Liver (tissue), 9 donors: Measurements from ENCODE around the gene ZCWPW1. TPM values are rescaled to one million over a fixed set of nuclear protein-coding genes. Genes with fewer than 3 reads are reported as not detected.

Experiments
- DNase-seq: peaks from one replicate; pipeline ENCODE4 v3.0.0-alpha.2; 2017; ENCODE audit warnings: low spot score
- H3K27ac ChIP-seq, 2 donors: one replicate each; pipeline ENCODE4 v1.7.0; 2013; ENCODE audit warnings: inconsistent platforms in 2 of 2, low read length in 2 of 2, control low read depth in 1 of 2, low read depth in 1 of 2, mild to moderate bottlenecking in 1 of 2
- H3K27me3 ChIP-seq, 4 donors: one replicate each; pipeline versions ENCODE4 v1.6.1 to v1.7.0; 2013; ENCODE audit warnings: low read length in 3 of 4, inconsistent platforms in 1 of 4, mild to moderate bottlenecking in 1 of 4, moderate library complexity in 1 of 4; ENCODE audit not compliant: control insufficient read depth in 4 of 4, insufficient read depth in 4 of 4
- H3K36me3 ChIP-seq, 4 donors: one replicate each; pipeline versions ENCODE4 v1.6.1 to v1.7.0; 2013; ENCODE audit warnings: low read length in 3 of 4, mild to moderate bottlenecking in 3 of 4, low read depth in 1 of 4, moderate library complexity in 1 of 4; ENCODE audit not compliant: control insufficient read depth in 4 of 4, insufficient read depth in 3 of 4
- H3K4me1 ChIP-seq, 4 donors: one replicate each; pipeline versions ENCODE4 v1.6.1 to v1.7.0; 2013; ENCODE audit warnings: low read length in 3 of 4, mild to moderate bottlenecking in 3 of 4, moderate library complexity in 1 of 4; ENCODE audit not compliant: control insufficient read depth in 4 of 4, insufficient read depth in 4 of 4
- H3K4me3 ChIP-seq, 3 donors: one replicate each; pipeline versions ENCODE4 v1.6.1 to v1.7.0; 2013; ENCODE audit warnings: low read length in 3 of 3, control low read depth in 1 of 3, low read depth in 1 of 3, mild to moderate bottlenecking in 1 of 3
- H3K9ac ChIP-seq, 2 donors: one replicate each; pipeline ENCODE4 v1.7.0; 2013; ENCODE audit warnings: low read length in 2 of 2, mild to moderate bottlenecking in 2 of 2, moderate library complexity in 2 of 2, control low read depth in 1 of 2, low read depth in 1 of 2
- H3K9me3 ChIP-seq, 4 donors: one replicate each; pipeline versions ENCODE4 v1.6.1 to v1.7.0; 2013; ENCODE audit warnings: low read length in 3 of 4; ENCODE audit not compliant: control insufficient read depth in 4 of 4
- ATF3 ChIP-seq: IDR thresholded peaks from 2 replicates; pipeline ENCODE4 v1.6.1; 2016; ENCODE audit warnings: antibody characterized with exemption
- EGR1 ChIP-seq, 2 donors: IDR thresholded peaks; 2 replicates each; pipeline ENCODE4 v1.6.1; 2016 to 2018; ENCODE audit warnings: antibody characterized with exemption in 2 of 2, low read depth in 2 of 2
- FOXA1 ChIP-seq: IDR thresholded peaks from 2 replicates; pipeline ENCODE4 v1.6.1; 2016; ENCODE audit warnings: antibody characterized with exemption
- FOXA2 ChIP-seq: IDR thresholded peaks from 2 replicates; pipeline ENCODE4 v1.6.1; 2016; ENCODE audit warnings: antibody characterized with exemption
- GABPA ChIP-seq, 2 donors: IDR thresholded peaks in 1 of 2; conservative IDR thresholded peaks in 1 of 2; 2 replicates each; pipeline ENCODE4 v1.6.1; 2016; ENCODE audit warnings: antibody characterized with exemption in 2 of 2, mild to moderate bottlenecking in 1 of 2, moderate library complexity in 1 of 2
- HNF4A ChIP-seq, 2 donors: conservative IDR thresholded peaks; 2 replicates each; pipeline ENCODE4 v1.6.1; 2016; ENCODE audit warnings: antibody characterized with exemption in 2 of 2, mild to moderate bottlenecking in 2 of 2
- HNF4G ChIP-seq: IDR thresholded peaks from 2 replicates; pipeline ENCODE4 v1.6.1; 2016; ENCODE audit warnings: antibody characterized with exemption
- JUND ChIP-seq, 2 donors: IDR thresholded peaks; 2 replicates each; pipeline ENCODE4 v1.6.1; 2016; ENCODE audit warnings: antibody characterized with exemption in 2 of 2
- MAX ChIP-seq: IDR thresholded peaks from 2 replicates; pipeline ENCODE4 v1.6.1; 2016; ENCODE audit warnings: antibody characterized with exemption
- NR2F2 ChIP-seq: IDR thresholded peaks from 2 replicates; pipeline ENCODE4 v1.6.1; 2016; ENCODE audit warnings: antibody characterized with exemption
- RAD21 ChIP-seq, 2 donors: IDR thresholded peaks; 2 replicates each; pipeline ENCODE4 v1.6.1; 2016; ENCODE audit warnings: antibody characterized with exemption in 2 of 2, mild to moderate bottlenecking in 2 of 2
- REST ChIP-seq: IDR thresholded peaks from 2 replicates; pipeline ENCODE4 v1.6.1; 2016; ENCODE audit warnings: antibody characterized with exemption, mild to moderate bottlenecking
- RXRA ChIP-seq, 2 donors: IDR thresholded peaks; 2 replicates each; pipeline ENCODE4 v1.6.1; 2017 to 2018; ENCODE audit warnings: antibody characterized with exemption in 2 of 2, mild to moderate bottlenecking in 1 of 2
- TAF1 ChIP-seq: conservative IDR thresholded peaks from 2 replicates; pipeline ENCODE4 v1.6.1; 2016; ENCODE audit warnings: antibody characterized with exemption, mild to moderate bottlenecking
- YY1 ChIP-seq: IDR thresholded peaks from 2 replicates; pipeline ENCODE4 v1.6.1; 2016; ENCODE audit warnings: antibody characterized with exemption, mild to moderate bottlenecking
- ZBTB33 ChIP-seq: IDR thresholded peaks from 2 replicates; pipeline ENCODE4 v1.6.1; 2016; ENCODE audit warnings: antibody characterized with exemption
- WGBS: extraction: QIAGEN DNeasy Blood & Tissue Kit; methylation state at CpG from one replicate; pipeline ENCODE4 v1.1.7; 2013; 5-methylcytosine and 5-hydroxymethylcytosine counted together
- polyA plus RNA-seq, 2 donors: library from polyadenylated mRNA; stranded (reverse) in 1 of 2; unstranded in 1 of 2; fragments of 200-250 nt in 1 of 2; fragments of >200 nt in 1 of 2; fragmentation: Nextera tagmentation in 1 of 2; extraction: Ambion mirVana in 1 of 2; gene quantifications; one replicate each; pipeline versions ENCODE4 v1.2.1 to v1.2.3, GENCODE V29; 2013 to 2015
- total RNA-seq, 2 donors: library from RNA; depleted of rRNA; stranded (reverse); fragments of >200 nt; gene quantifications; one replicate each; pipeline ENCODE4 v1.2.3, GENCODE V29; 2014
- donor health status: healthy.
- donor health status: healthy.
- donor health status: healthy.
- donor health status: healthy.
- donor health status: healthy.

Gene ZCWPW1
- total and polyA plus RNA-seq, 4 donors: 1.4 to 3.3 (median 2.8) TPM

- H3K4me3 ChIP-seq: no peak overlapping the region
- WGBS: 71% methylated on average over 9 of the region's 9 CpGs
- no peak for TF ChIP-seq RAD21 (IDR thresholded peaks at IDR 0.05)
- no peak for TF ChIP-seq TAF1
- no peak for TF ChIP-seq RXRA (IDR thresholded peaks at IDR 0.05)
- TF ChIP-seq EGR1 (IDR thresholded peaks at IDR 0.05; ENCODE audit: low read depth in 2 of 2): no peak
- no peak for TF ChIP-seq MAX
- TF ChIP-seq ATF3: no peak
- no peak for TF ChIP-seq GABPA (IDR thresholded peaks at IDR 0.05 in 1 of 2, conservative IDR thresholded peaks at IDR 0.05 in 1 of 2)
- no peak for TF ChIP-seq YY1
- TF ChIP-seq HNF4A (conservative IDR thresholded peaks at IDR 0.05): no peak
- no peak for TF ChIP-seq JUND (IDR thresholded peaks at IDR 0.05)
- TF ChIP-seq FOXA1: no peak
- TF ChIP-seq ZBTB33: no peak
- no peak for TF ChIP-seq NR2F2
- TF ChIP-seq HNF4G: no peak
- TF ChIP-seq FOXA2: no peak
- no peaks in the 10 kb centered on the region for H3K27me3 ChIP-seq
- no peak for DNase-seq
- H3K36me3 ChIP-seq: peaks cover 0 to 7% (median 0%) of the 10 kb centered on the region in 4 donors
- no peaks in the 10 kb centered on the region for H3K4me1 ChIP-seq
- no peaks in the 10 kb centered on the region for H3K9me3 ChIP-seq
- H3K9ac ChIP-seq: no peak overlapping the region
- H3K27ac ChIP-seq: no peak overlapping the region
These were observed 32.0 kb downstream of the ZCWPW1 start for GRCh38 chr7:100396421-100396982.

GRCh38 chr7:100394077-100394476 is 34.4 kb downstream of the ZCWPW1 start:
- Histone ChIP-seq H3K27me3 (no peaks in the 10 kb centered on the region), H3K27ac (no peak overlapping the region), H3K4me1 (no peaks in the 10 kb centered on the region), H3K36me3 (no peaks in the 10 kb centered on the region), H3K9me3 (no peaks in the 10 kb centered on the region), H3K4me3 (no peak overlapping the region), H3K9ac (no peak overlapping the region)
- TF ChIP-seq MAX (no peak), GABPA (IDR thresholded peaks at IDR 0.05 in 1 of 2, conservative IDR thresholded peaks at IDR 0.05 in 1 of 2) (no peak), RAD21 (IDR thresholded peaks at IDR 0.05) (no peak), FOXA1 (no peak), YY1 (no peak), REST (no peak), ATF3 (no peak), HNF4A (conservative IDR thresholded peaks at IDR 0.05) (no peak), ZBTB33 (no peak), JUND (IDR thresholded peaks at IDR 0.05) (no peak), HNF4G (no peak)
- WGBS: 84% methylated on average over 2 of the region's 2 CpGs
- DNase-seq: no peak
